WTC11 (cell line): ENCODE data around the gene LCN15.

ENCODE experiments used
- ATF3 ChIP-seq: sonication (generic); formaldehyde crosslinking; conservative IDR thresholded peaks from 2 replicates; pipeline ENCODE4 v1.8.1; 2022; ENCODE audit warnings: mild to moderate bottlenecking, missing genetic modification reagents
- CTCF ChIP-seq: fragments of 200-600 bp; IDR thresholded peaks from 2 replicates; pipeline ENCODE4 v1.8.0; 2022; ENCODE audit warnings: antibody characterized with exemption
- NR2C2 ChIP-seq: sonication (generic); formaldehyde crosslinking; IDR thresholded peaks from 2 replicates; pipeline ENCODE4 v1.8.0; 2022; ENCODE audit warnings: mild to moderate bottlenecking, missing genetic modification reagents

- TF ChIP-seq CTCF (no peak), ATF3 (CRISPR knock-in tag) (no peak), NR2C2 (CRISPR knock-in tag) (no peak)
These were observed 13.1 kb downstream of the LCN15 start for GRCh38 chr9:136751244-136751643.
